ENCODE results near the gene CHST2. TPM values are rescaled to one million over a fixed set of nuclear protein-coding genes. Genes with fewer than 3 reads are reported as not detected.
"Not testable (repeated sequence)": the region's sequence is repeated elsewhere in the genome, so short reads cannot be mapped to it uniquely, and the experiment has no call there.

The CHST2 gene, protein sequence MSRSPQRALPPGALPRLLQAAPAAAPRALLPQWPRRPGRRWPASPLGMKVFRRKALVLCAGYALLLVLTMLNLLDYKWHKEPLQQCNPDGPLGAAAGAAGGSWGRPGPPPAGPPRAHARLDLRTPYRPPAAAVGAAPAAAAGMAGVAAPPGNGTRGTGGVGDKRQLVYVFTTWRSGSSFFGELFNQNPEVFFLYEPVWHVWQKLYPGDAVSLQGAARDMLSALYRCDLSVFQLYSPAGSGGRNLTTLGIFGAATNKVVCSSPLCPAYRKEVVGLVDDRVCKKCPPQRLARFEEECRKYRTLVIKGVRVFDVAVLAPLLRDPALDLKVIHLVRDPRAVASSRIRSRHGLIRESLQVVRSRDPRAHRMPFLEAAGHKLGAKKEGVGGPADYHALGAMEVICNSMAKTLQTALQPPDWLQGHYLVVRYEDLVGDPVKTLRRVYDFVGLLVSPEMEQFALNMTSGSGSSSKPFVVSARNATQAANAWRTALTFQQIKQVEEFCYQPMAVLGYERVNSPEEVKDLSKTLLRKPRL
- total RNA-seq = 10 to 100 TPM in 1 of 4 donors, 1 to 10 TPM in 3; 2.4 to 22.8 (median 5.3) TPM

GRCh38 chr3:143119009-143119914 lies at the start of gene CHST2:
Gene CHST2, plus strand, starts transcription at chr3:143119771. Its CDS starts 1,046 bp downstream, at chr3:143120817.
- H3K4me3 ChIP-seq = peak within 1 kb of the TSS; percentile 85
- H3K27me3 ChIP-seq = peaks cover 21% of the 10 kb centered on the region
- no peaks in the 10 kb centered on the region for H3K36me3 ChIP-seq
- H3K27ac ChIP-seq = peak within 1 kb of the TSS; percentile 69
- H3K9me3 ChIP-seq = no peaks in the 10 kb centered on the region
- peak; percentile 62 to 79 for DNase-seq (ENCODE audit: low spot score in 2 of 2)
- 3% methylated on average over 20 of the region's 102 CpGs for WGBS
- TF ChIP-seq EP300 (IDR thresholded peaks at IDR 0.05) = no peak
- no peak for TF ChIP-seq CTCF (IDR thresholded peaks at IDR 0.05)
- TF ChIP-seq POLR2A (IDR thresholded peaks at IDR 0.05) = no peak
- no peak for TF ChIP-seq POLR2AphosphoS5 (IDR thresholded peaks at IDR 0.05)
- H3K4me1 ChIP-seq = peaks cover 28% of the 10 kb centered on the region

- H3K27ac ChIP-seq = no peak overlapping the region
- H3K4me3 ChIP-seq = no peak overlapping the region
- H3K27me3 ChIP-seq = no peaks in the 10 kb centered on the region
- 79% methylated on average over 3 of the region's 3 CpGs for WGBS
- H3K36me3 ChIP-seq = no peaks in the 10 kb centered on the region
- no peak for DNase-seq (ENCODE audit: low spot score in 2 of 2)
- no peaks in the 10 kb centered on the region for H3K9me3 ChIP-seq
- TF ChIP-seq POLR2A (IDR thresholded peaks at IDR 0.05) = no peak
- no peak for TF ChIP-seq CTCF (IDR thresholded peaks at IDR 0.05)
- TF ChIP-seq EP300 (IDR thresholded peaks at IDR 0.05) = no peak
- no peak for TF ChIP-seq POLR2AphosphoS5 (IDR thresholded peaks at IDR 0.05)
- no peaks in the 10 kb centered on the region for H3K4me1 ChIP-seq
Measured at GRCh38 chr3:143070977-143071551, 48.5 kb upstream of the CHST2 start.

GRCh38 chr3:143071776-143072175 lies 47.8 kb upstream of the CHST2 start:
- Histone ChIP-seq H3K4me3 (no peak overlapping the region), H3K36me3 (no peaks in the 10 kb centered on the region), H3K27me3 (no peaks in the 10 kb centered on the region), H3K9me3 (no peaks in the 10 kb centered on the region), H3K4me1 (no peaks in the 10 kb centered on the region), H3K27ac (no peak overlapping the region)
- no peak for TF ChIP-seq POLR2AphosphoS5 (IDR thresholded peaks at IDR 0.05)
- DNase-seq (ENCODE audit: low spot score in 2 of 2) = no peak
- 94% methylated on average over 6 of the region's 6 CpGs for WGBS

GRCh38 chr3:143072298-143073020 lies 47.1 kb upstream of the CHST2 start:
- H3K27ac ChIP-seq = not testable (repeated sequence)
- 83% methylated on average over 12 of the region's 12 CpGs for WGBS

GRCh38 chr3:143073541-143073940 lies 46.0 kb upstream of the CHST2 start:
- DNase-seq (ENCODE audit: low spot score in 2 of 2); H3K27me3 ChIP-seq; H3K27ac ChIP-seq; H3K4me1 ChIP-seq; H3K4me3 ChIP-seq; H3K36me3 ChIP-seq; H3K9me3 ChIP-seq: not testable (repeated sequence)
- WGBS = 87% methylated on average over 8 of the region's 15 CpGs

More at GRCh38 chr3:143072298-143073020, 47.1 kb upstream of the CHST2 start:
- not testable (repeated sequence) for H3K4me1 ChIP-seq; H3K36me3 ChIP-seq; H3K27me3 ChIP-seq; H3K4me3 ChIP-seq; DNase-seq (ENCODE audit: low spot score in 2 of 2); H3K9me3 ChIP-seq

DNA sequence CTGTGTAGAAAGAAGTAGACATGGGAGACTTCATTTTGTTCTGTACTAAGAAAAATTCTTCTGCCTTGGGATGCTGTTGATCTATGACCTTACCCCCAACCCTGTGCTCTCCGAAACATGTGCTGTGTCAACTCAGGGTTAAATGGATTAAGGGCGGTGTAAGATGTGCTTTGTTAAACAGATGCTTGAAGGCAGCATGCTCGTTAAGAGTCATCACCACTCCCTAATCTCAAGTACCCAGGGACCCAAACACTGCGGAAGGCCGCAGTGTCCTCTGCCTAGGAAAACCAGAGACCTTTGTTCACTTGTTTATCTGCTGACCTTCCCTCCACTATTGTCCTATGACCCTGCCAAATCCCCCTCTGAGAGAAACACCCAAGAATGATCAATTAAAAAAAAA lies 45.6 kb upstream of the CHST2 start:
- H3K9me3 ChIP-seq; H3K27ac ChIP-seq; H3K4me3 ChIP-seq; DNase-seq (ENCODE audit: low spot score in 2 of 2); H3K4me1 ChIP-seq; H3K36me3 ChIP-seq; H3K27me3 ChIP-seq: not testable (repeated sequence)
- WGBS = 72% methylated on average over 4 of the region's 5 CpGs
